Neural progenitor cell (in vitro differentiated cells): Measurements from ENCODE around the gene CBL. TPM values are rescaled to one million over a fixed set of nuclear protein-coding genes. Genes with fewer than 3 reads are reported as not detected.

Experiments used
- DNase-seq: peaks from one replicate; pipeline ENCODE4 v3.0.0-alpha.2; 2016; ENCODE audit warnings: low spot score
- H2AFZ ChIP-seq: fragments of 200-600 bp; sonication (generic); replicated peaks from 2 replicates; pipeline ENCODE4 v1.6.1; 2016; ENCODE audit warnings: antibody characterized with exemption
- H3F3A ChIP-seq: fragments of 200-600 bp; sonication (generic); 2 replicates; pipeline ENCODE4 v1.6.1; 2016; ENCODE audit warnings: antibody characterized with exemption, low read depth
- H3K27ac ChIP-seq: fragments of 200-600 bp; sonication (generic); 2 replicates; pipeline ENCODE4 v1.5.1; 2016; ENCODE audit warnings: mild to moderate bottlenecking
- H3K27me3 ChIP-seq: fragments of 200-600 bp; sonication (generic); 2 replicates; pipeline ENCODE4 v1.6.1; 2016; ENCODE audit warnings: mild to moderate bottlenecking, moderate library complexity
- H3K36me3 ChIP-seq: fragments of 200-600 bp; sonication (generic); 2 replicates; pipeline ENCODE4 v1.5.1; 2016
- H3K4me1 ChIP-seq: fragments of 200-600 bp; sonication (generic); 2 replicates; pipeline ENCODE4 v1.6.1; 2016; ENCODE audit warnings: mixed run types
- H3K4me2 ChIP-seq: fragments of 200-600 bp; sonication (generic); 2 replicates; pipeline ENCODE4 v1.6.1; 2016
- H3K4me3 ChIP-seq: fragments of 200-600 bp; sonication (generic); 2 replicates; pipeline ENCODE4 v1.5.1; 2016
- H3K79me2 ChIP-seq: fragments of 200-600 bp; sonication (generic); 2 replicates; pipeline ENCODE4 v1.6.1; 2016; ENCODE audit warnings: low read depth
- H3K9ac ChIP-seq: fragments of 200-600 bp; sonication (generic); 2 replicates; pipeline ENCODE4 v1.6.1; 2016
- H3K9me3 ChIP-seq: fragments of 200-600 bp; sonication (generic); 2 replicates; pipeline ENCODE4 v1.5.1; 2016; ENCODE audit warnings: low read depth
- H4K20me1 ChIP-seq: fragments of 200-600 bp; sonication (generic); 2 replicates; pipeline ENCODE4 v1.6.1; 2016; ENCODE audit warnings: low read depth
- H3K27ac Mint-ChIP-seq: 3 replicates; pipeline ENCODE4 v1.8.0; 2021; ENCODE audit warnings: mixed read lengths
- H3K27me3 Mint-ChIP-seq: 2 replicates; pipeline ENCODE4 v1.8.0; 2022; ENCODE audit warnings: low read depth, mild to moderate bottlenecking, inconsistent platforms, moderate library complexity, mixed read lengths; ENCODE audit not compliant: insufficient read depth
- H3K36me3 Mint-ChIP-seq: 3 replicates; pipeline ENCODE4 v1.8.0; 2021; ENCODE audit warnings: mixed read lengths
- H3K4me1 Mint-ChIP-seq: 3 replicates; pipeline ENCODE4 v1.8.0; 2021; ENCODE audit warnings: mixed read lengths
- H3K4me3 Mint-ChIP-seq: 3 replicates; pipeline ENCODE4 v1.8.0; 2021; ENCODE audit warnings: mild to moderate bottlenecking, moderate library complexity, mixed read lengths
- H3K9me3 Mint-ChIP-seq: 3 replicates; pipeline ENCODE4 v1.8.0; 2020; ENCODE audit warnings: mixed read lengths
- CTCF ChIP-seq: fragments of 200-600 bp; sonication (generic); IDR thresholded peaks from 2 replicates; pipeline ENCODE4 v1.5.1; 2017; ENCODE audit warnings: antibody characterized with exemption, mild to moderate bottlenecking
- EZH2 ChIP-seq: fragments of 200-600 bp; sonication (generic); IDR thresholded peaks from 2 replicates; pipeline ENCODE4 v1.6.1; 2017; ENCODE audit warnings: antibody characterized with exemption, mild to moderate bottlenecking, moderate library complexity
- EZH2phosphoT487 ChIP-seq: fragments of 200-600 bp; sonication (generic); IDR thresholded peaks from 2 replicates; pipeline ENCODE4 v1.6.1; 2017; ENCODE audit warnings: antibody characterized with exemption
- total RNA-seq: library from RNA; depleted of rRNA; stranded (reverse); fragments of >200 nt; gene quantifications from 2 replicates; pipeline ENCODE4 v1.2.3, GENCODE V29; 2015; ENCODE audit warnings: low replicate concordance

Gene CBL
- total RNA-seq, 1 donor from 2014 or later, result 20.7 TPM

- no peaks in the 10 kb centered on the region for H3K36me3 ChIP-seq
- no peak overlapping the region for H3K9ac ChIP-seq
- DNase-seq, result no peak
- H3K4me1 ChIP-seq, result peaks cover 70% of the 10 kb centered on the region
- peaks cover 17% of the 10 kb centered on the region for H4K20me1 ChIP-seq
- Mint-ChIP-seq H3K9me3 (no peaks in the 10 kb centered on the region), H3K36me3 (peaks cover 5% of the 10 kb centered on the region), H3K27me3 (peaks cover 17% of the 10 kb centered on the region), H3K27ac (no peak overlapping the region), H3K4me1 (peaks cover 76% of the 10 kb centered on the region), H3K4me3 (peak overlapping the region; percentile 100)
- no peak overlapping the region for H2AFZ ChIP-seq
- H3K27ac ChIP-seq, result peak overlapping the region; percentile 81
- H3K79me2 ChIP-seq, result peaks cover 35% of the 10 kb centered on the region
- peak overlapping the region; percentile 77 for H3K4me3 ChIP-seq
- peak overlapping the region; percentile 99 for H3K4me2 ChIP-seq
- no peak for TF ChIP-seq EZH2
- no peak for TF ChIP-seq EZH2phosphoT487
- no peak for TF ChIP-seq CTCF
- peaks cover 33% of the 10 kb centered on the region for H3K27me3 ChIP-seq
- no peaks in the 10 kb centered on the region for H3K9me3 ChIP-seq
- H3F3A ChIP-seq, result peaks cover 63% of the 10 kb centered on the region
Measured at GRCh38 chr11:119336744-119337469, 130.8 kb downstream of the CBL start.

- Histone ChIP-seq H3K9ac (no peak overlapping the region), H3K4me3 (peak overlapping the region; percentile 77), H3K36me3 (no peaks in the 10 kb centered on the region), H3K9me3 (no peaks in the 10 kb centered on the region), H3K4me1 (peaks cover 63% of the 10 kb centered on the region), H3K27ac (peak overlapping the region; percentile 81), H2AFZ (no peak overlapping the region), H3K79me2 (peaks cover 35% of the 10 kb centered on the region), H3F3A (peaks cover 54% of the 10 kb centered on the region), H4K20me1 (peaks cover 17% of the 10 kb centered on the region), H3K4me2 (peak overlapping the region; percentile 99), H3K27me3 (peaks cover 42% of the 10 kb centered on the region)
- TF ChIP-seq CTCF (no peak), EZH2 (no peak), EZH2phosphoT487 (no peak)
- Mint-ChIP-seq H3K27ac (peak overlapping the region; percentile 37), H3K4me3 (peak overlapping the region; percentile 100), H3K36me3 (peaks cover 5% of the 10 kb centered on the region), H3K27me3 (peaks cover 18% of the 10 kb centered on the region), H3K9me3 (no peaks in the 10 kb centered on the region), H3K4me1 (peaks cover 71% of the 10 kb centered on the region)
- peak; percentile 92 for DNase-seq
Measured at GRCh38 chr11:119337581-119338317, 131.6 kb downstream of the CBL start.

- H3K36me3 ChIP-seq, result no peaks in the 10 kb centered on the region
- H3K4me1 Mint-ChIP-seq, result peaks cover 64% of the 10 kb centered on the region
- peak overlapping the region; percentile 77 for H3K4me3 ChIP-seq
- peak overlapping the region; percentile 100 for H3K4me3 Mint-ChIP-seq
- no peaks in the 10 kb centered on the region for H3K9me3 ChIP-seq
- peaks cover 18% of the 10 kb centered on the region for H3K27me3 Mint-ChIP-seq
- H3K9me3 Mint-ChIP-seq, result no peaks in the 10 kb centered on the region
- H3K4me2 ChIP-seq, result peak overlapping the region; percentile 99
- H3F3A ChIP-seq, result peaks cover 48% of the 10 kb centered on the region
- H3K27ac Mint-ChIP-seq, result no peak overlapping the region
- H4K20me1 ChIP-seq, result peaks cover 17% of the 10 kb centered on the region
- TF ChIP-seq EZH2 (no peak), CTCF (peak; percentile 89)
- peak overlapping the region; percentile 81 for H3K27ac ChIP-seq
- no peak overlapping the region for H3K9ac ChIP-seq
- H3K36me3 Mint-ChIP-seq, result peaks cover 5% of the 10 kb centered on the region
- H3K79me2 ChIP-seq, result peaks cover 35% of the 10 kb centered on the region
- peaks cover 45% of the 10 kb centered on the region for H3K27me3 ChIP-seq
- peaks cover 57% of the 10 kb centered on the region for H3K4me1 ChIP-seq
- DNase-seq, result peak; percentile 91
- H2AFZ ChIP-seq, result no peak overlapping the region
Measured at GRCh38 chr11:119338318-119338890, 132.3 kb downstream of the CBL start.
